ENCODE data around the gene HBA2. TPM values are rescaled to one million over a fixed set of nuclear protein-coding genes. Genes with fewer than 3 reads are reported as not detected.
"Not testable (repeated sequence)": the region's sequence is repeated elsewhere in the genome, so short reads cannot be mapped to it uniquely, and the experiment has no call there.

HBA2 gene
- total RNA-seq, 6 experiments from 2014 or later: not detected

- no peak for DNase-seq
- H3K27me3 Mint-ChIP-seq (ENCODE audit: insufficient read depth): peaks cover 30% of the 10 kb centered on the region
- H3K27ac Mint-ChIP-seq: no peak overlapping the region
- TF ChIP-seq, protein P1, sequence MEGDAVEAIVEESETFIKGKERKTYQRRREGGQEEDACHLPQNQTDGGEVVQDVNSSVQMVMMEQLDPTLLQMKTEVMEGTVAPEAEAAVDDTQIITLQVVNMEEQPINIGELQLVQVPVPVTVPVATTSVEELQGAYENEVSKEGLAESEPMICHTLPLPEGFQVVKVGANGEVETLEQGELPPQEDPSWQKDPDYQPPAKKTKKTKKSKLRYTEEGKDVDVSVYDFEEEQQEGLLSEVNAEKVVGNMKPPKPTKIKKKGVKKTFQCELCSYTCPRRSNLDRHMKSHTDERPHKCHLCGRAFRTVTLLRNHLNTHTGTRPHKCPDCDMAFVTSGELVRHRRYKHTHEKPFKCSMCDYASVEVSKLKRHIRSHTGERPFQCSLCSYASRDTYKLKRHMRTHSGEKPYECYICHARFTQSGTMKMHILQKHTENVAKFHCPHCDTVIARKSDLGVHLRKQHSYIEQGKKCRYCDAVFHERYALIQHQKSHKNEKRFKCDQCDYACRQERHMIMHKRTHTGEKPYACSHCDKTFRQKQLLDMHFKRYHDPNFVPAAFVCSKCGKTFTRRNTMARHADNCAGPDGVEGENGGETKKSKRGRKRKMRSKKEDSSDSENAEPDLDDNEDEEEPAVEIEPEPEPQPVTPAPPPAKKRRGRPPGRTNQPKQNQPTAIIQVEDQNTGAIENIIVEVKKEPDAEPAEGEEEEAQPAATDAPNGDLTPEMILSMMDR (IDR thresholded peaks at IDR 0.05): no peak
- H3K36me3 Mint-ChIP-seq (ENCODE audit: low read depth): no peaks in the 10 kb centered on the region
- H3K4me1 Mint-ChIP-seq (ENCODE audit: low read depth): peaks cover 5% of the 10 kb centered on the region; the same call in 1 of the 2 replicates
- no peaks in the 10 kb centered on the region for H3K9me3 Mint-ChIP-seq
- H3K4me3 Mint-ChIP-seq: no peak overlapping the region
Observed at GRCh38 chr16:175011-175949, 2.6 kb downstream of the HBA2 start.

DNA sequence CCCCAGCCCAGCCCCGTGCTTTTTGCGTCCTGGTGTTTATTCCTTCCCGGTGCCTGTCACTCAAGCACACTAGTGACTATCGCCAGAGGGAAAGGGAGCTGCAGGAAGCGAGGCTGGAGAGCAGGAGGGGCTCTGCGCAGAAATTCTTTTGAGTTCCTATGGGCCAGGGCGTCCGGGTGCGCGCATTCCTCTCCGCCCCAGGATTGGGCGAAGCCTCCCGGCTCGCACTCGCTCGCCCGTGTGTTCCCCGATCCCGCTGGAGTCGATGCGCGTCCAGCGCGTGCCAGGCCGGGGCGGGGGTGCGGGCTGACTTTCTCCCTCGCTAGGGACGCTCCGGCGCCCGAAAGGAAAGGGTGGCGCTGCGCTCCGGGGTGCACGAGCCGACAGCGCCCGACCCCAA lies 3.3 kb downstream of the HBA2 start:
- H3K27ac Mint-ChIP-seq: not testable (repeated sequence)

DNA sequence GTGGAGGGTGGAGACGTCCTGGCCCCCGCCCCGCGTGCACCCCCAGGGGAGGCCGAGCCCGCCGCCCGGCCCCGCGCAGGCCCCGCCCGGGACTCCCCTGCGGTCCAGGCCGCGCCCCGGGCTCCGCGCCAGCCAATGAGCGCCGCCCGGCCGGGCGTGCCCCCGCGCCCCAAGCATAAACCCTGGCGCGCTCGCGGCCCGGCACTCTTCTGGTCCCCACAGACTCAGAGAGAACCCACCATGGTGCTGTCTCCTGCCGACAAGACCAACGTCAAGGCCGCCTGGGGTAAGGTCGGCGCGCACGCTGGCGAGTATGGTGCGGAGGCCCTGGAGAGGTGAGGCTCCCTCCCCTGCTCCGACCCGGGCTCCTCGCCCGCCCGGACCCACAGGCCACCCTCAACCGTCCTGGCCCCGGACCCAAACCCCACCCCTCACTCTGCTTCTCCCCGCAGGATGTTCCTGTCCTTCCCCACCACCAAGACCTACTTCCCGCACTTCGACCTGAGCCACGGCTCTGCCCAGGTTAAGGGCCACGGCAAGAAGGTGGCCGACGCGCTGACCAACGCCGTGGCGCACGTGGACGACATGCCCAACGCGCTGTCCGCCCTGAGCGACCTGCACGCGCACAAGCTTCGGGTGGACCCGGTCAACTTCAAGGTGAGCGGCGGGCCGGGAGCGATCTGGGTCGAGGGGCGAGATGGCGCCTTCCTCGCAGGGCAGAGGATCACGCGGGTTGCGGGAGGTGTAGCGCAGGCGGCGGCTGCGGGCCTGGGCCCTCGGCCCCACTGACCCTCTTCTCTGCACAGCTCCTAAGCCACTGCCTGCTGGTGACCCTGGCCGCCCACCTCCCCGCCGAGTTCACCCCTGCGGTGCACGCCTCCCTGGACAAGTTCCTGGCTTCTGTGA lies 4.1 kb downstream of the HBA2 start, which contains the start of gene HBA1:
Gene HBA1 (plus strand): TSS at position 204 of the 906 bp plus-strand sequence. CDS start 37 bp downstream, at position 241.
- not testable (repeated sequence) for H3K36me3 Mint-ChIP-seq (ENCODE audit: low read depth); H3K9me3 Mint-ChIP-seq; H3K4me1 Mint-ChIP-seq (ENCODE audit: low read depth); H3K27ac Mint-ChIP-seq; H3K4me3 Mint-ChIP-seq; DNase-seq
- peaks cover 25% of the 10 kb centered on the region for H3K27me3 Mint-ChIP-seq (ENCODE audit: insufficient read depth)

More for the DNA sequence above, 3.3 kb downstream of the HBA2 start:
- not testable (repeated sequence) for H3K36me3 Mint-ChIP-seq (ENCODE audit: low read depth); DNase-seq; H3K9me3 Mint-ChIP-seq; H3K4me1 Mint-ChIP-seq (ENCODE audit: low read depth); H3K4me3 Mint-ChIP-seq
- peaks cover 30% of the 10 kb centered on the region for H3K27me3 Mint-ChIP-seq (ENCODE audit: insufficient read depth)

GRCh38 chr16:177394-177822 lies 4.7 kb downstream of the HBA2 start:
- DNase-seq: no peak
- TF ChIP-seq, protein P1 (IDR thresholded peaks at IDR 0.05): no peak
- peaks cover 5% of the 10 kb centered on the region; the same call in 1 of the 2 replicates for H3K4me1 Mint-ChIP-seq (ENCODE audit: low read depth)
- no peak overlapping the region for H3K4me3 Mint-ChIP-seq
- H3K27me3 Mint-ChIP-seq (ENCODE audit: insufficient read depth): peaks cover 26% of the 10 kb centered on the region
- H3K27ac Mint-ChIP-seq: no peak overlapping the region
- H3K36me3 Mint-ChIP-seq (ENCODE audit: low read depth): no peaks in the 10 kb centered on the region
- no peaks in the 10 kb centered on the region for H3K9me3 Mint-ChIP-seq

DNA sequence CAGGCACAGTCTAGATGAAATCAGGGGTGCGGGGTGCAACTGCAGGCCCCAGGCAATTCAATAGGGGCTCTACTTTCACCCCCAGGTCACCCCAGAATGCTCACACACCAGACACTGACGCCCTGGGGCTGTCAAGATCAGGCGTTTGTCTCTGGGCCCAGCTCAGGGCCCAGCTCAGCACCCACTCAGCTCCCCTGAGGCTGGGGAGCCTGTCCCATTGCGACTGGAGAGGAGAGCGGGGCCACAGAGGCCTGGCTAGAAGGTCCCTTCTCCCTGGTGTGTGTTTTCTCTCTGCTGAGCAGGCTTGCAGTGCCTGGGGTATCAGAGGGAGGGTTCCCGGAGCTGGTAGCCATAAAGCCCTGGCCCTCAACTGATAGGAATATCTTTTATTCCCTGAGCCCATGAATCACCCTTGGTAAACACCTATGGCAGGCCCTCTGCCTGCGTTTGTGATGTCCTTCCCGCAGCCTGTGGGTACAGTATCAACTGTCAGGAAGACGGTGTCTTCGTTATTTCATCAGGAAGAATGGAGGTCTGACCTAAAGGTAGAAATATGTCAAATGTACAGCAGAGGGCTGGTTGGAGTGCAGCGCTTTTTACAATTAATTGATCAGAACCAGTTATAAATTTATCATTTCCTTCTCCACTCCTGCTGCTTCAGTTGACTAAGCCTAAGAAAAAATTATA lies 5.4 kb downstream of the HBA2 start:
- no peaks in the 10 kb centered on the region for H3K9me3 Mint-ChIP-seq
- TF ChIP-seq, protein P1 (IDR thresholded peaks at IDR 0.05): peak; percentile 6; the same call in 1 of the 2 replicates
- no peak overlapping the region for H3K4me3 Mint-ChIP-seq
- no peaks in the 10 kb centered on the region for H3K36me3 Mint-ChIP-seq (ENCODE audit: low read depth)
- no peak overlapping the region for H3K27ac Mint-ChIP-seq
- no peak for DNase-seq
- H3K27me3 Mint-ChIP-seq (ENCODE audit: insufficient read depth): peaks cover 26% of the 10 kb centered on the region
- peaks cover 5% of the 10 kb centered on the region; the same call in 1 of the 2 replicates for H3K4me1 Mint-ChIP-seq (ENCODE audit: low read depth)

DNA sequence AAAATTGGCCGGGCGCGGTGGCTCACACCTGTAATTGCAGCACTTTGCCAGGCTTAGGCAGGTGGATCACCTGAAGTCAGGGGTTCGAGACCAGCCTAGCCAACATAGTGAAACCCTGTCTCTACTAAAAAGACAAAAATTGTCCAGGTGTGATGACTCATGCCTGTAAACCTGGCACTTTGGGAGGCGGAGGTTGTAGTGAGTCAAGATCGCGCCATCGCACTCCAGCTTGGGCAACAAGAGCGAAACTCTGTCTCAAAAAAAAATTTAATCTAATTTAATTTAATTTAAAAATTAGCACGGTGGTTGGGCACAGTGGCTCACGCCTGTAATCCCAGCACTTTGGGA lies 6.0 kb downstream of the HBA2 start:
- H3K27me3 Mint-ChIP-seq (ENCODE audit: insufficient read depth): peaks cover 26% of the 10 kb centered on the region

More for the DNA sequence above, 6.0 kb downstream of the HBA2 start:
- DNase-seq: no peak
- H3K4me3 Mint-ChIP-seq: no peak overlapping the region
- no peaks in the 10 kb centered on the region for H3K36me3 Mint-ChIP-seq (ENCODE audit: low read depth)
- H3K4me1 Mint-ChIP-seq (ENCODE audit: low read depth): peaks cover 5% of the 10 kb centered on the region; the same call in 1 of the 2 replicates
- H3K9me3 Mint-ChIP-seq: no peaks in the 10 kb centered on the region
- TF ChIP-seq, protein P1 (IDR thresholded peaks at IDR 0.05): no peak
- H3K27ac Mint-ChIP-seq: no peak overlapping the region

Data from HFFc6 (cell line).